Neuron (in vitro differentiated cells): ENCODE results near the gene EPS8.
A peak's percentile ranks its signal among the peaks of the same experiment; 100 is the strongest.

ENCODE experiments used
- H2AFZ ChIP-seq: one replicate; pipeline ENCODE4 v1.6.1; 2013; ENCODE audit warnings: low read depth, mild to moderate bottlenecking, inconsistent platforms, low read length, moderate library complexity
- H3K27me3 ChIP-seq: one replicate; pipeline ENCODE4 v1.6.1; 2013; ENCODE audit warnings: low read length; ENCODE audit not compliant: insufficient read depth
- H3K36me3 ChIP-seq: one replicate; pipeline ENCODE4 v1.6.1; 2013; ENCODE audit warnings: low read length; ENCODE audit not compliant: insufficient read depth
- H3K4me1 ChIP-seq: one replicate; pipeline ENCODE4 v1.6.1; 2013; ENCODE audit warnings: low read length; ENCODE audit not compliant: insufficient read depth
- H3K4me3 ChIP-seq: 2 replicates; pipeline ENCODE4 v1.5.1; 2013; ENCODE audit warnings: mild to moderate bottlenecking, low read length, moderate library complexity
- H3K9me3 ChIP-seq: one replicate; pipeline ENCODE4 v1.6.1; 2013; ENCODE audit warnings: low read length

EPS8 gene

GRCh38 chr12:15701206-15701605 lies 88.0 kb downstream of the EPS8 start:
- peaks cover 3% of the 10 kb centered on the region for H3K4me1 ChIP-seq
- H3K27me3 ChIP-seq, result no peaks in the 10 kb centered on the region
- no peaks in the 10 kb centered on the region for H3K36me3 ChIP-seq
- H2AFZ ChIP-seq, result no peak overlapping the region
- H3K4me3 ChIP-seq, result no peak overlapping the region
- H3K9me3 ChIP-seq, result peaks cover 1% of the 10 kb centered on the region

- no peaks in the 10 kb centered on the region for H3K36me3 ChIP-seq
- peaks cover 1% of the 10 kb centered on the region for H3K9me3 ChIP-seq
- H3K4me3 ChIP-seq, result no peak overlapping the region
- peaks cover 3% of the 10 kb centered on the region for H3K4me1 ChIP-seq
- H3K27me3 ChIP-seq, result no peaks in the 10 kb centered on the region
- no peak overlapping the region for H2AFZ ChIP-seq
Observed at GRCh38 chr12:15700595-15700994, 88.6 kb downstream of the EPS8 start.

DNA sequence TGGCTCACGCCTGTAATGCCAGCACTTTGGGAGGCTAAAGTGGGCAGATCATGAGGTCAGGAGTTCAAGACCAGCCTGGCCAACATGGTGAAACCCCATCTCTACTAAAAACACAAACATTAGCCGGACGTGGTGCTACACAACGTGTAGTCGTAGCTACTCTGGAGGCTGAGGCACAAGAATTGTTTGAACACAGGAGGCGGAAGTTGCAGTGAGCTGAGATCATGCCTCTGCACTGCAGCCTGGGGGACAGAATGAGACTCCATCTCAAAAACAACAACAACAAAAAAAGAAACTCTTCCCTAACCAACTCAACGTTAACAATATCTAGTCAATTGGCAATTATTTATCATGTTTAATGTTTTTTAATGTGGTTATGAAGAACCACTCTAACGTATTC lies 89.3 kb downstream of the EPS8 start:
- H3K4me1 ChIP-seq, result peaks cover 3% of the 10 kb centered on the region
- no peak overlapping the region for H2AFZ ChIP-seq
- no peaks in the 10 kb centered on the region for H3K27me3 ChIP-seq
- no peak overlapping the region for H3K4me3 ChIP-seq
- H3K9me3 ChIP-seq, result peaks cover 1% of the 10 kb centered on the region
- H3K36me3 ChIP-seq, result no peaks in the 10 kb centered on the region

- peaks cover 1% of the 10 kb centered on the region for H3K9me3 ChIP-seq
- no peaks in the 10 kb centered on the region for H3K27me3 ChIP-seq
- H3K4me3 ChIP-seq, result no peak overlapping the region
- H2AFZ ChIP-seq, result no peak overlapping the region
- no peaks in the 10 kb centered on the region for H3K36me3 ChIP-seq
- peaks cover 3% of the 10 kb centered on the region for H3K4me1 ChIP-seq
Observed at GRCh38 chr12:15698377-15698871, 90.8 kb downstream of the EPS8 start.

DNA sequence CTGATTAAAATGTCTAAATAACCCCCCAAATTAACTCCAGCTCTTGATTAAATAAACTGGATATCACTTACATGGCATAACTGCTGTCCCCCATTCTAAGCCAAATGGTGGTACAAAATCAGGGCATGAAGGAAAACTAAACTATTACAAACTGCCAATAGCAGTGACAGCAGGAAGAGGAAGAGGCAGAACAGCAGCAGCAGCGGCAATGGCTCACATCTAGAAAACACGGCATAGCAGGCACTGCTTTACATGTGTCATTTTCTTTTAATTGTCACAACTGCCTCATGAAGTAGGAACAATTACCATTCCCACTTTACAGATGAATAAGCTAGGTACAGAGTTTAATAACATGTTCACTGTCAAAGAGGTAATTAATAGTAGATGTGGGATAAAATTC lies 92.0 kb downstream of the EPS8 start:
- H3K4me3 ChIP-seq, result no peak overlapping the region
- H3K36me3 ChIP-seq, result no peaks in the 10 kb centered on the region
- H3K9me3 ChIP-seq, result peaks cover 1% of the 10 kb centered on the region
- H3K27me3 ChIP-seq, result no peaks in the 10 kb centered on the region
- peaks cover 3% of the 10 kb centered on the region for H3K4me1 ChIP-seq
- H2AFZ ChIP-seq, result no peak overlapping the region

DNA sequence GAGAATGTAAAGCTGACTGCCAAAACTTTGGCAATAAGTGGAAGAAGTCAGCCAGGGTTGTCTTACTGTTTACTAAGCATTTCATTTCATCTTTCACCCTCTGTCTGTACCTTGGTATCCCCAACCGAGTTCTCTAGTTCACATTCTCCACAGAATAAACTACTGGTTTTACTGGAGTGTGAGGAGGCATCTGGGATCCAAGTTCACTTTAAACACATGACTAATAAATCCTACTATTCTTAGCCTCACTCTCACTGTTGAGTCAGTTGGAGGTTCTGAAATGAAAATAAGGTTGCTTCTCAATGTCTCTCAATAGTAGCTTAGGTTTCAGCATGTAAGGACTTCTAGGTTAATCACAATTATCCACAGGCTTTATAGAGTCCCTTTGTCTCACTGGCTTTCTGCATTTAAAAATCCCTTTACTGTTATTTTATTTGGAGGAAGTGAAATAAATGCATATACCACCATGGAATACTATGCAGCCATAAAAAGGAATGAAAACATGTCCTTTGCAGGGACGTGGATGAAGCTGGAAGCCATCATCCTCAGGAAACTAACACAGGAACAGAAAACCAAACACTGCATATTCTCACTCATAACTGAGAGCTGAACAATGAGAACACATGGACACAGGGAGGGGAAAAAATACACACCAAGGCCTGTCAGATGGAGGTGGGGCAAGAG lies 95.8 kb downstream of the EPS8 start:
- H3K36me3 ChIP-seq, result no peaks in the 10 kb centered on the region
- H3K4me1 ChIP-seq, result peaks cover 12% of the 10 kb centered on the region
- H3K4me3 ChIP-seq, result no peak overlapping the region
- H3K27me3 ChIP-seq, result no peaks in the 10 kb centered on the region
- H3K9me3 ChIP-seq, result no peaks in the 10 kb centered on the region
- H2AFZ ChIP-seq, result no peak overlapping the region

GRCh38 chr12:15691388-15691787 lies 97.8 kb downstream of the EPS8 start:
- Histone ChIP-seq H3K4me3 (no peak overlapping the region), H2AFZ (no peak overlapping the region), H3K27me3 (no peaks in the 10 kb centered on the region), H3K9me3 (no peaks in the 10 kb centered on the region), H3K4me1 (peaks cover 15% of the 10 kb centered on the region), H3K36me3 (no peaks in the 10 kb centered on the region)

GRCh38 chr12:15690320-15690719 lies 98.9 kb downstream of the EPS8 start:
- Histone ChIP-seq H3K4me3 (no peak overlapping the region), H3K4me1 (peaks cover 15% of the 10 kb centered on the region), H3K27me3 (no peaks in the 10 kb centered on the region)

GRCh38 chr12:15689751-15690191 lies 99.4 kb downstream of the EPS8 start:
- H3K36me3 ChIP-seq, result no peaks in the 10 kb centered on the region
- peaks cover 15% of the 10 kb centered on the region for H3K4me1 ChIP-seq
- H3K9me3 ChIP-seq, result no peaks in the 10 kb centered on the region
- H2AFZ ChIP-seq, result no peak overlapping the region
- H3K4me3 ChIP-seq, result no peak overlapping the region
- no peaks in the 10 kb centered on the region for H3K27me3 ChIP-seq

More at GRCh38 chr12:15690320-15690719, 98.9 kb downstream of the EPS8 start:
- H2AFZ ChIP-seq, result no peak overlapping the region
- H3K36me3 ChIP-seq, result no peaks in the 10 kb centered on the region
- no peaks in the 10 kb centered on the region for H3K9me3 ChIP-seq

DNA sequence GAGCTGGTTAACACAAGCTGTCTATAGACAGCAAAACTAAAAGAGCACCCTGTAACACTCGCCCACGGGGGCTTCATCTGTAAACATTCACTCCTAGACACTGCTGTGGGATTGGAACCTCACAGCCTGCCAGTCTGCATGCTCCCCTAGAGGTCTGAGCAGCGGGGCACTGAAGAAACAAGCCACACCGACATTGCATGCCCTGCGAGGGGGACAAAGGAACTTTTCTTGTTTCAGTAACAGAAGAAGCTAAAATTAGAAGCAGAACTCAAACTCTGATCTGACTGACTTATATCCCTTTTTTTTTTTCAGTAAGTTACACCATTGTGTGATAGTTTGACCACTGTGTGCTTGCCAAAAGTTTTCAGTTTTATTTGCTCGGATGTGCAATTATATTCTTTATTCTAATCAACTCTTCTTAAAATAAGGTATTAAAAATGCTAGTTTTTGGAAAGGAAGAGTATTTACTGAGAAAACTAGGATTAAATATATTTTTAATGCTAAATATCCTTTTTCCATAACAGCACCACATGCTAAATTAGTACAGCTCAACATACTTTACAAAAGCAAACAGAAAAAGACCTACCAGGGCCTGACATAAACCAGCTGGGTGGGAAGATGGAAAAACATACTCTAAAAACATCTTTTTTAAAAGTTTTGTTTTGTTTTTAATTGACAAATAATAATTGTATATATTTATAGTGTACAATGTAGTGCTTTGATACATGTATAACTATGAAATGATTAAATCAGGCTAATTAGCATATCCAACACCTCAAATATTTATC lies 100.2 kb downstream of the EPS8 start:
- no peaks in the 10 kb centered on the region for H3K27me3 ChIP-seq
- no peaks in the 10 kb centered on the region for H3K9me3 ChIP-seq
- H3K36me3 ChIP-seq, result no peaks in the 10 kb centered on the region
- no peak overlapping the region for H2AFZ ChIP-seq
- peak overlapping the region; percentile 6 for H3K4me3 ChIP-seq
- peaks cover 15% of the 10 kb centered on the region for H3K4me1 ChIP-seq

GRCh38 chr12:15688202-15688736 lies 100.9 kb downstream of the EPS8 start:
- H3K27me3 ChIP-seq, result no peaks in the 10 kb centered on the region
- no peak overlapping the region for H2AFZ ChIP-seq
- H3K9me3 ChIP-seq, result no peaks in the 10 kb centered on the region
- H3K4me3 ChIP-seq, result peak overlapping the region; percentile 6
- peaks cover 15% of the 10 kb centered on the region for H3K4me1 ChIP-seq
- H3K36me3 ChIP-seq, result no peaks in the 10 kb centered on the region

GRCh38 chr12:15687583-15687982 lies 101.6 kb downstream of the EPS8 start:
- Histone ChIP-seq H3K27me3 (no peaks in the 10 kb centered on the region), H3K4me1 (peaks cover 15% of the 10 kb centered on the region), H3K9me3 (no peaks in the 10 kb centered on the region), H3K36me3 (no peaks in the 10 kb centered on the region), H3K4me3 (no peak overlapping the region), H2AFZ (no peak overlapping the region)
